Stimulated activated CD8-positive, alpha-beta memory T cell treated with anti-CD3 and anti-CD28 coated beads, Interleukin-15, amount 100 ng/mL, for 1 hour (primary cell): ENCODE data around the gene ZMYND10.
A peak's percentile ranks its signal among the peaks of the same experiment; 100 is the strongest.
"Not testable (repeated sequence)": the region's sequence is repeated elsewhere in the genome, so short reads cannot be mapped to it uniquely, and the experiment has no call there.

Source experiments
- DNase-seq: peaks from one replicate; pipeline ENCODE4 v3.0.0-alpha.2; 2020; ENCODE audit warnings: low read depth

The ZMYND10 gene

DNA sequence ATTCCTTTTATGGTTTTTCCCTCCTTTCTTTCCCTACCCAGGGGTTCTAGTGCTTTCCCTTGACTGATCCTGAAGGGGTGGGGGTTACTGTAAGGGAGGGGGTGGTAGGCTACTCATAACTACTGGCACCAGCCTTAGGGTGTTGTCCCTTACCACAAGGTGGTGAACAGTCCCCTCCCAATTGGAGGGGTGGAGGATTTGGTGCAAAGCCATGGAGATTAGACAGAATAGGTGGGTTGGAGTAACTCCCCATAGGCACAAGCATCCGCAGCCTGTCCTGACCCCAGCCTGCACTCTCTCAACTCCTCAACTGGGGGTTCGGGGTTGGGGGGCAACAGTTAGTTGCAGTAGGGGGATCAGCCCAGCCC is 20.4 kb downstream of the ZMYND10 start:
- no peak for DNase-seq

DNA sequence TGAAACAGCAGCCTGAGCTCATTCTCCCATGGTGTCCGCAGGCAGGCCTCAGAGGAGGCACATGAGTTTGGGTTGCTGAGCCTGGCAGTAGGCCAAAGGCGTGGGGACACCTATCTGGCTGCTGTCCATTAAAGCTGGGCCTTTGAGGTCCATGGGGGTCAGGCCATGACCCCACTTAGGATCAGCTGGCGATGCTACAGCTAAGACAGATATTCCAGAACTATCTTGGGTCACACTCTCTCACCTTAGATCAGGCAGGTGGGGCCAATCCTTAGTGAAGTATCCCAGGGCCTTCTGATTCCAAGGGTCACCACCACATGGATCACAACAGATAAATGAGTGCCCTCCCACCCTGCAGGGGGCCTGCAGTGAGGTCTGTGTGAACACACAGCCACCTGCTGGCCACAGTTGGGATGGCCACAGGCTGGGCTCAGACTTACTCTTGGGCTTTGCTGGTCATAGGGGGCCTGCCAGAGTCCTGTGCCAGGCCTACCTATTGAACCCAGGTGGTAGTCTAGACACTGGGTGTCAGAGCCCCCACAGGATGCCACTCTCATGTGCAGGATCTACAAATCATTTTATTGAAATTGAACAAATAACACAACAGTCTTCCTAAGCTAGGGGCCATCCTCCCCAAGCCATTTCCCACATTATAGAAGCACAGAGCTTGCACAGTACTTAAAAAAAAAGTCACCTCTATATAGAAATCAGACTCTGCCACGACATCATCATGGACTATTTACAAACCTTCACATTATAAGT is 21.0 kb downstream of the ZMYND10 start:
- peak; percentile 36 for DNase-seq

DNA sequence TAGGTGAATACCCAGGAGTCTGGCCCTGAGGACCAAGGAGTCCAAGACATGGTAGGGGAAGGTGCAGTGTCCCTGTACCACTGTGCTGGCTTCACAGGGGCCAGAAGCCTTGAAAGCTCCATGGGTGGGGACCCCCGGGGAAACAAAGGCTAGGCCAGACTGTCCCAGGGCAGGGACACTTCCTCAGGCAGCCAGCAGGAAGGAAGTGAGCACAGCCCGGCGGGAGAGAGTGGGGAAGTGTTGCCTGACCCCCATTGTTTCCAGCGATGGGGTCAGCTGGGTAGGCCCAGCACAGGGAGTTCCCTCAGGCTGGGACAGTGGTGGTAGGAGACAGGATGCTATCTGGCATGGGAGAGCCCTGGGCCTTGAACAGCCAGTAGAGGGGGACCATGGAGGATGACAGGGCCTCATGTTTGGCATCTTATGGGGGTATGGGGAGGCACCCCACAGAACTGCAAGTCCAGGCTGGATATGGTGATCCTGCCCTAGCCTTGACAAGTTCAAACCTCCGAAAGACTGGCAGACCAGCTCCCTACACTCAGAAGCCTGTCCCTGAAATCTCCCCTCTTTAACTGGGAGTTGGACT is 21.8 kb downstream of the ZMYND10 start:
- DNase-seq = no peak

DNA sequence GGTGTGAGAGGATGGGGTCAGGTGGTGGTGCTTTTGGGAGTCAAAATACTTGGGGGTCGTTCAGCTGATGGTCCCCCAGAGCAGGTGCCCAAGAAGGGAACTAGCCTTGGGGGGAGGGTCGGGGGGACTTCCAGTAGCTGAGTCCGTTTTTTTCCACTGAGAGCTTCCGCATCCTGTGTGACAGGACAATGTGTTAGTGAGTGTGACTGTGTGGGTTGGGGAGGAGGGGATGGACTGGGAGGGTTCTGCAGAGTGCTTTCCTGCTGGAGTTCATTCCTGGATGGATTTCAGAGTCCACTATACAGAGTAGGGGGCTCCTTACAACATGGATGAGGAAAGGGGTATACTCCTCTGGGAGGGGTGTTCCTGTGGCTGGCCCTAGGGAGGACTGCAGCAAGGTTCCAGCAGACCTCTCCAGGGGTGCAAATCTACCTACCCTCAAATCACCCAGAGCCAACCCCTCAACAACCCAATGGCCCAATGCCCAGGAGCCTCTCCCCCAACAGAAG is 22.4 kb downstream of the ZMYND10 start:
- DNase-seq = no peak

DNA sequence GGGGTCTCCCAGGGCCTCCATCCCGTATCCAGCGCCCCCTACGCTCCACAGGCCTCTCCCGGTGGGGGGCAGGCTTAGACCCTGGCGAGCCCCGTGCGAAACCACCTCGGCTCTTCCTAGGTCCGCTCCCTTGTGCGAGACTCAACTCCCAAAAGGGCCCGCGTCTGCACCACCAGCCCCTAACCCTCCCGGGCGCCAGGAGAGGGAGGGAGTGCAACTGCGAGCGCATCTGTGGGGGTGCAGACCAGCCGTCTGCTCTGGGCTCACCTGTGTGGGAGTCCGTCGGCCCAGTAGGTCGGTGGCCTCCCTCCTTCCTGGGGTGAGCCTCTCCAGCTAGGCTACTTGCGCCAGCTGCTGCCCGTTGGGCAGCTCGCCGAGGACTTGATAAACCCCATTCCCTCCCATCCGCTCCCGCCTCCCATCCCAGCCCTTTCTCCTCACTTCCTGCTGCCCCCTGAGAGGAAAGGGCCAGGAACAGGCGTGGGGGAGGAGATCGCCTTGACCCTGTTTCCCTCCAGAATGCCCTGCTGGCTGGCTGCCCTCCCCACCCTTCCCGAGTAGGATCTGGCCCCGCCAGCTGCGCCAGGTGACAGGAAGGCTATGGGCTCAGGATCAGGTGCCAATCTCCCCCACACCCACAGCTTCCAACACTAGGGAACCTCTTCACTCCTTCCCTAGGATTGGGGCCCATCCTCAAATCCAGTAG is 23.0 kb downstream of the ZMYND10 start, which contains the start of gene HYAL2:
Gene HYAL2 (minus strand): TSS at position 360 of the 706 bp plus-strand sequence. CDS start 2,256 bp downstream, outside the sequence.
- no peak for DNase-seq

DNA sequence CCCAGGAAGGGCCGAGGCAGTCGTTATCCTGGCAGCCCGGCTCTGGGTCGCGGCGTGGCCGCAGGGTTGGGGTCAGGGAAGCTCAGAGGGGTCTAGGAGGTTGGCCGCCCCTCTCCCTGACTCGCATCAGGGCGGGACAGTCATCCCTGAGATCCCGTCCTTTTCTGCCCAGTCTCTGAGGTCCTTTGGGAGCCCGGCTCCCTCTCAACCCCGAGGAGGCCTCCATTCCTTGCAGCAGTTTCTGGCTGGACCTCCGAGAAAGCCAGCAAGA is 23.5 kb downstream of the ZMYND10 start:
- DNase-seq = no peak

DNA sequence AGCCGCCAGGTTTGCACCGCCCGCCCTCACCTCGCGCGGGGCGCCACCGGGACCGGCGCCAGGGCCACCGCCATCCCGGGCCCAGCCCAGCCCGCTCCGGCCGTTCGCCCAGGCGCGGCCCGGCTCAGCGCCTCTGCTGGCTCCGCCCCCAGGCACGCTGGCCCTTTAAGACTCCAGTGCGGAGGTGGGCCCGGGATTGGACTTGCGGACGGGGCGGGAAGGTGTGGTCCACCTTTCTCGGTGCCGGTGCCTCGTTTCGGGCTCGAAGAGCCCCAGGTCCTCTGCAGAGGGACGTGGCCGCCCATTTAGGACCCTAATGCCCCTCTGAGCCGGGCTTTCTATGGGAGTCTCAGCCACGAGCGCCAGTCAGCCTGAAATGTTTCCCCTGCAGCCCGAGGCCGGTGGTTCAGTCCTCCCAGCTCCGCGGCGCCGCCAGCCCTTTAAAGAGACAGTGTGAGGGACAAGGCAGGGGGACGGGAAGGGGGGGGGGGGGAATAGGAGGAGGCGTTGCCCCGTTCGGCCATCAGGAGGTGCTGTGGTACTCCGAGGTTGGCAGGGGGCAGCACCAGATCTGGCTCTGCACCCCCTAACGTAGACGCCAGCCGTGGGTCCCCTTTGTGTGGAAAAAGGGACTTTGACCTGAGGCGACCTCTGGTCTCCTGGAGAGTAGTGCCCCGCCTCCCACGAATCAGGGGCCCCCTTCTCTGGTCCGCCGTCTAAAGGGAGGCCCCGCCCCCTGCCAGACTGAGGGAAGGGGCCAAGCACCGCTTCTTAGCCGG is 24.0 kb downstream of the ZMYND10 start:
- DNase-seq = peak; percentile 57

DNA sequence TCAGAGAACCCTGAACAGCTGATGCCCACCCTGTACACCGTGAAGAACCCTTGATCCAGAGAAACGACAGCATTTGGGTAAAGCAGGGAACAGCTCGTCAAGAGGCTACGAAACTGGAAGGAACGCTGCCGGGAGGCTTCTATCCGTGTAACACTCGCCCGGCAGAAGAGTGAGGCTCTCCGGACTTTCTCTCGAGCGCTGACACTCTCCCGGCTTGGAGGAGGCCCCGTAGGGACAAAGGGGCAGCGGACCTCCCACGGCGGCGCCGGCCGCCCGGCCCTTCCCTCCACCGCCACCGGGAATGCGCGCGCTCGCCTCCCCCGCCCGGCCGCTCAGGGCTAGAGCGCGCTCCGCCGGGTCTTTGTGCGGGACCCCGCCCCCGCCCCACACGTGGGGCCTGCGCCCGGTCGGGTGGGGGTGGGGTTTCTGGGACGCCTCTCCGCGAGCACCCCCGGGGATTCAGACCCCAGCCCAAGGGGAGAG is 24.6 kb downstream of the ZMYND10 start:
- DNase-seq = peak; percentile 22

DNA sequence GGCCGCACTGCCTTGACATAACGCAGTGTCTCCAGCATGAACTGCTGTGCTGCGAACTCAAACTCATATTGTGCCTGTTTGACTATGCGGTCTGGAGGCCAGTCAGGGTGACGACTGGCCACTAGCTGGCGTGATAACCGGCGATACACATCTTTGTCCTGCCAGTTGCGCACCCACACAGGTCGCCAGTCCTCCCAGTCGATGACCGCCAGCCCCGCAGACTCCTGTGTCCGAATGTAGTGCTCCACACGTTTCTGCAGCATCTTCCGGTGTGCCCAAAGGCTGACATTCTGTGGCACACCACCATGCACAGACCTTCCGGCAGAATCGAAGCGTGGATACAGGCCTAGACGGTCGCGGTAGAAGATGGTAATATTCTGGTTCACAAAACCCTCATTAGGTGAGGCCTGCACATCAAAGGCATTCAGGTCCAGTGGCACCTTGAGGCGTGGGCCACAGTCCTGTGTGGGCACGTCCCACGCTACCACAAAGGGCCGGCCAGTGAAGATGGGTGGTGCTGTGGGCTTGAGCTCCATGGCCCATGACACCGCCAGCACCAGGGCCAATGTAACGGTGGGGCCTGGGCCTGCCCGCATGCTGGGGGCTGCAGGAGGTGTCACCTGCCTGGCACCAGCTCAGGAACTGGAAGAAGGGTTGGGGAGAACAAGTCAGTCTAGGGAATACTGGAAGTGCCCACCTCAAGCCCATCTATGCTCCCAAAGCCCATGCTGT is 25.5 kb downstream of the ZMYND10 start:
- no peak for DNase-seq

DNA sequence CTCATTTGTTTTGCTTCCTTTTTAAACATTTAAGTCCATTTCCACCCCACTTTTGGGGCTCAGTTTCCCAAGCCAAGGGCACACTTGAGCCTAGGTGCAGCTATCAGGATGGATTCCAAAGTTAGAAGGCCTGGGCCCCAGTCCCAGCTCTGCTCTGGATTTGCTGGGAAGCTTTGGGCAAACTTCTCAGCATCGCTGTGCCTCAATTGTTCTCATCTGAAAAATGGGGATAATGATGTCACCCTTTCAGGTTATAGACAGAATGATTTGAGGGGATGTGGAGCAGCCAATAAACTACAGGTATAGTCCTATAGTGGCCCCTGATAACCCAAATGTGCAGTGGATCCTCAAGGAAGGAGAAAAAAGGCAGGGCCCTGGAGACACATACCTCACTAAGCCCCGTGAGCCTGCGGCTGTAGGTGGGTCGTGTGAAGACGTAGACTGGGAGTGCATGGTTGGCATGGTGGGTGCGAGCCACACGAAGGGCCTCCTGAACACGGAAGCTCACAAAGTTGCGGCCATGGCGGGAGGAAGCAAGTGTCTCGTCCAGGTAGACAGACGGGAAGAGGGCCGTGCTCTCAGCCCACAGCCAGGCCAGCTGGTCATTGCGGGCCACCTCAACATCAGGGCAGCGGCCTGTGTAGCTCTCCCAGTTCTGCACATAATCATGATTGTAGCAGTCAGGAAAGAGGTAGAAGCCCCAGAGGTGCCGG is 26.2 kb downstream of the ZMYND10 start:
- DNase-seq = no peak

DNA sequence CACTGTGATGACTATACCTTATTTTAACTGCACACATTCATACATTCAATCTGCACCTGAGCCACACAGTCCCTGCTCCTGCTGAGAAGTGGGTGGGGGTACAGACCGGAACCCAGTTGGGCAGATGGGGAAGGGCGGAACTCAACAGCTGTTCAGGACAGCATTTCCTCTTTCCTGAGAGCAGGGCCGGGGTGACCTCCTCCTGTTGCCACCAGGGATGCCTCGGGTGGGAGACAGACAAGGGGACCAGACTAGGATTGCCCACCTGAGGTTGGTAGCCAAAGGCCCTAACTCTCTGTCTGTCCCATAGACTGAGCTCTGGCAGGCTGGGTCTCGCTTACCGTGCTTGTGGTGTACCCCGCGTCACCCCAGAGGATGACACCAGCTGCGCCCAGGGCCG is 26.9 kb downstream of the ZMYND10 start:
- no peak for DNase-seq

DNA sequence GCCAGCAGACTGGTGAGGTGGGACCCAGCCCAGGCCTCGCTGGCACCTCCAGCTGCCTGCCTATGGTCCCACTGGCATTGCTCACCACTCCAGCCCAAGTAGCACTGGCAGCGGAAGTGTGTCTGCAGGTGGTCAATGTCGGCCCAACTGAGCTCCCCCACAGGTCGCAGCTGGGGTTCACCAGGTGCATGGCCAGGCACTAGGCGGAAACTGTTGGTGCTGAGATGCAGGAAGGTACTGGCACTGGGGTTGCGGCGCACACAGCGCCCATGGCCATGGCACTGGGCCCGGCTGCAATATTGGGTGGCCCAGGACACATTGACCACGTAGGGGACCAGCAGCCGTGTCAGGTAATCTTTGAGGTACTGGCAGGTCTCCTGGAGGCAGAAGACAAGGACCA is 27.4 kb downstream of the ZMYND10 start:
- no peak for DNase-seq

DNA sequence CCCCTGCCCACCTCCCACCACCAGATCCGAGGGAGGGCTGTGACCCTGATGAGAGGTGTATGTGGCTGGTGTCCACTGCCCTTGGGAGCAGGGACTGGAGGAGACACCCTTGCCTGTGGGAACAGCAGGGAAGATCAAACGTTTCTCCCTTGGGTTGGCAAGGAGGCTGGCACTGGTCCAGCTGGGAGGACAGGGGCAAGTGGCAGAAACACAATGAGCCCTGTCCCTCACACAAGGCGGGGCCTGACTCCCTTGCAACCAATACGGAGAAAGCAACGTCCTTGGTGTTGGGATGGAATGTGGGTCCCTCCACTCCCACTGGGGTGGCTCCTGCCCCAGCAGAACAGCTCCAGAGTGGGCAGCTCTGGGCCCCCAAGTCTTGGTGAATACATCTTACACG is 28.2 kb downstream of the ZMYND10 start:
- DNase-seq = no peak

DNA sequence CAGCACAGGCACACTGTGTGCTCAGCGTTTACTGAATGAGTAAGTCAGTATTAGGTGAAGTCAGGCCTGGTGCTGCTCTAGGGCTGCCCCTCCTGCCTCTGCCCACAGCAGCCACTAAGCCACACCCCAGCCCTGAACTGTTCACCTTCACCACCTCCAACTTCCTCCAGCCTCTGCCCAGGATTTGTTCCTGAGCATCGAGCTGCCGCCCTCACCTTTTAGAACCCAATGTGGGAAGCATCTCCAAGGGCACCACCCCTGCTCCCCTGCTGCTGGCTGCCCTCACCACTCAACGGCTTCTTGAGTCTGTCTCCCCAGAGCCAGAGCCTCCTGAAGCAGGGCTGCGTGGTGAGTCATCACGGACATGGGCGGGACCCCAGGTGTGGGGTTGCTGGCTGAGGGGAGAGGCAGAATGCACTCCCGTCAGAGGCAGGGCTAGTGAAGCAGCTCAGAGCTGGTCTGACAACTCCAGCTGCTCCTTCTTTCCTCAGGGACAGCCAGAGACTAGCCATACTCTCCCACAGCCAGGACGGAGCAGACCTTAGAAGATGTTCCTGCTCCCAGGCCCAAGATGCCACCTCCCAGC is 28.8 kb downstream of the ZMYND10 start:
- DNase-seq = peak; percentile 51

DNA sequence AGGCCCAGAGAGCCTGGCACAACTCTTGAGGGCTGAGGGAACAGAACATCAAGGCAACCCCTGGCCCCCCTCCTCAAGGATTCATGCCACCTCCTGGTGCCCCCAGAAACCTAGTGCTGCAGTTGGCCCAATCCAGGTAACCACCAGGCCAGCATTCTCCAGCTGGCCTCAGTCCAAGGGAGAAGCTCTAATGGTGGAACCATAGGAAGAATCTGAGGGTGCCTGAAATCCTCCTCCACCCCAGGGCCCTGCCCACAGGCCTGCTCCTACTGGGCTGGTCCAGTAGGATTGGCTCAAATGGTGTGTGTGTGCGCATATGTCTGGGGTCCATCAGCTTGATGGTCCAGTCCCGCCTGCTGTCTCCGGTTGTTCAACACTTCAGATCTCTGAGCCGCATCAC is 30.7 kb downstream of the ZMYND10 start:
- no peak for DNase-seq

DNA sequence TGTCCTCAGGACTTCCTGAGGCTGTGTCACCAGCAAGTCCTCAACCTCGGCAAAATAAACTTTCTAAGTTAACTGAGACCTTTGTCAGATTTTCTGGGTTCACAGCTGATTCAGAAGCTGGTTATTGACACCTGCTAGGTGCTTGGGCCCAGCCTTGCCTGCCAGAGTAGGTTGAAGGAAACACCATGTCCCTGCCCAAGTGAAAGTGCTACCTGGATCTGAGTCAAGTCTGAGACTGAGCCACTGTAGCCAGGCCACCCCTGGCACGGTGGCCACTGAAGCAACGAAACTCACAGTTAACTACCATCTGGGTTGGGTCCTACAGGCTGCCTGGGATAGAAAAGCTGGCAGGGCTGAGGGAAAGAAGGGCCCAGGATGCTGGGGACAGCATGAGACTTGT is 31.2 kb downstream of the ZMYND10 start:
- no peak for DNase-seq

DNA sequence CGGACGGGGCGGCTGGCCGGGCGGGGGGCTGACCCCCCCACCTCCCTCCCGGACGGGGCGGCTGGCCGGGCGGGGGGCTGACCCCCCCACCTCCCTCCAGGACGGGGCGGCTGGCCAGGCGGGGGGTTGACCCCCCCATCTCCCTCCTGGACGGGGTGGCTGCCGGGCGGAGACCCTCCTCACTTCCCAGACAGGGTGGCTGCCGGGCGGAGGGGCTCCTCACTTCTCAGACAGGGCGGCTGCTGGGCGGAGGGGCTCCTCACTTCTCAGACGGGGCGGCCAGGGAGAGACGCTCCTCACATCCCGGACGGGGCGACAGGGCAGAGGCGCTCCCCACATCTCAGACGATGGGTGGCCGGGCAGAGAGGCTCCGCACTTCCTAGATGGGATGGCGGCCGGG is 33.5 kb downstream of the ZMYND10 start:
- DNase-seq = not testable (repeated sequence)

DNA sequence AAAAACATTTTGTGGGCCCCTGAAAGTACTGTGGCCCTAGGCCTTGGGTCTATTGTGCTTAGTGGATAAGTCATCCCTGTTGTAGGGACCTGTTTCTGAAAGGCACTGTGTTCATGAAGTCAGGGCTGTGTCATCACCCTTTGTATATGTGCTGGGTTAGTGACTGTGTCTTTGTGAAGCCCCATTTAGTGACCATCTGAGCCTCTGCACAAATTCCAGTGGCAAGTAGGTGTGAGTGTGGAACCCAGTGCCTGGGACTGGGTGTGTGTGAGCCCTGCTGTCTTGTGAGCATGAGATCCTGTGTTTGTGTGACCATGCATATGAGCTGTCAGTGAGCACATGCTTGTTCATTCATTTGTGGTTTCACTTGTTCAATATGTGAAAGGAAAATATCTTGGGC is 40.9 kb downstream of the ZMYND10 start:
- no peak for DNase-seq

DNA sequence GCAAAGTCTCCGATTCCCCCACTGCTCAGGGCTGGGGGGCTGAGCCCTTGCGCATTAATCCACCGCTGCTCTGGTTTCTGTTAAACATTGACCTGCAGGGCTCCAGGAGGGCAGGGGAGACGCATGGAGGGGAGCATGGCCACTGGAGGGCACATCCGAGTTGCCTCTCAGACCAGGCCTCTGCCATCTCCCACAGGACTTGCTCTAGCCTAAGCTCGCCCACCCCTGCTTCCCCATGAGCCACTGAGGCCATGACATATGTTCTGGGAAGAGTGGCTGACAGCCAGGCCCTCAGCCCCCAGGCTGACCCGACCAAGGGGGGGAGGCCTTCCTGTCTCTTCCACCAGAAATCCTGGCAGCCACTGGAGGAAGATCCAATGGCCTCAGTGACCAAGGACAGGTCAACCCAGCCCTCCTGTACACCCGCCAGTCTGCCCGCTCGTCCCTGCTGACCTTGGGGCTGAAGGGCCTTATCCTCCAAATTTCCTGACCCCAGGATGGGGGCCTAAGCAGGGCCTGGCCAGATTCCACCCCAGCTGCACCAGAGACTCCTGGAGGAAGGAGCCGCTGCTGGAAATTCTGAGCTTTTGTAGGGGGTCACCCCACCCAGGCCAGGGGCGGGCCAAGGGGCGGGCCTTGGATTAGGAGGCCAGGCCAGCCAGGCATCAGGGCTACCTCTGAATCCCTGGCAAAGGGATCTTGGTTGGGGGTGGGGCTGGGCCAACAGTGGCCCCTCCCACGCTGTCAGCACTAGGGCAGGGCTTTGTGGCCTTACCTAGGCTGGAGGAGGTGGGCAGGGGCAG is 42.3 kb downstream of the ZMYND10 start, which contains the start of gene HYAL1:
Gene HYAL1 (minus strand): TSS at position 562 of the 803 bp plus-strand sequence. CDS start 618 bp downstream, outside the sequence.
- DNase-seq = no peak
